ENCODE data around the gene MNAT1.

DNA sequence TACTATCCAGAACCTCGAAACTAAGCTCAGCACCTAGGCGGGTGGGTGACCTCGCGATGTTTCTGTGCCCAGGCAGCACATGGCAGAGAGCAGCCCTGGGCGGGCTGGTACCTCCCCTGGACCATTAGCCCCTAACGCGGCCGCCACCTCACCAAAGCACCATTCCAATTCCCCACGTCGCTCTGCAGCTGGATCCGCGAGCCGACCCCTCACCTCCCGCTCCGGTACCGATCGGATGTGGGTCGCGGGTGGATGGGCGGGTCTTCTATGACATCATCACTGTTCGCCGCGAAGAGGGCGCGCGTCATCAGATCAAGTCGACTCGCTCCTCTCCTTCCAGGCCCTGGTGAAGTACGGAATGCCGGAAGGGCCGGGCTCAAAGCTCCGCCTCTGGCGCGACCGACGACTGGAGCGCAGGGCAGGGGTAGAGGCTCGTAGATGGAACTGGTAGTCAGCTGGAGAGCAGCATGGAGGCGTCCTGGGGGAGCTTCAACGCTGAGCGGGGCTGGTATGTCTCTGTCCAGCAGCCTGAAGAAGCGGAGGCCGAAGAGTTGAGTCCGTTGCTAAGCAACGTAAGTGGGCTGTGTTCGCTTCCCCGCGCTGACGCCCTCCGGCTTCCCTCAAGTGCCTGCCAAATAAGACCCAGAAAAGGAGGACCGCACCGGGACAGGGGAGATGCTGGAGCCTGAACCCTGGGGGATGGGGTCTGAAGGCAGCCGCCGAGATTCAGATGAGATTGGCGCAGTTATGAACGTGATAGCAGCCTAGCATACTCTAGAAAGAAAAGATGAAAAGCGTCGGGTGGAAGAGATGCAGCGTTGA lies 246.5 kb downstream of the MNAT1 start, which contains the start of the genes SLC38A6 and TRMT5:
- TF ChIP-seq RAD21 (IDR thresholded peaks at IDR 0.05; ENCODE audit: low read depth) (peak; percentile 17; the same call in 1 of the 2 replicates), YY1 (IDR thresholded peaks at IDR 0.05; ENCODE audit: low read depth) (peak; percentile 69; the same call in 1 of the 2 replicates), TAF1 (IDR thresholded peaks at IDR 0.05; ENCODE audit: low read depth) (peak; percentile 79), EP300 (IDR thresholded peaks at IDR 0.05; ENCODE audit: borderline replicate concordance) (0 out of 2 replicates have a peak, but pooled peaks have one; percentile 18), TEAD4 (IDR thresholded peaks at IDR 0.05) (0 out of 2 replicates have a peak, but pooled peaks have one; percentile 32), TCF12 (IDR thresholded peaks at IDR 0.05; ENCODE audit: low read depth) (peak; percentile 45; the same call in 1 of the 2 replicates), EGR1 (IDR thresholded peaks at IDR 0.05) (0 out of 2 replicates have a peak, but pooled peaks have one; percentile 14)
- TF ChIP-seq, protein P1, sequence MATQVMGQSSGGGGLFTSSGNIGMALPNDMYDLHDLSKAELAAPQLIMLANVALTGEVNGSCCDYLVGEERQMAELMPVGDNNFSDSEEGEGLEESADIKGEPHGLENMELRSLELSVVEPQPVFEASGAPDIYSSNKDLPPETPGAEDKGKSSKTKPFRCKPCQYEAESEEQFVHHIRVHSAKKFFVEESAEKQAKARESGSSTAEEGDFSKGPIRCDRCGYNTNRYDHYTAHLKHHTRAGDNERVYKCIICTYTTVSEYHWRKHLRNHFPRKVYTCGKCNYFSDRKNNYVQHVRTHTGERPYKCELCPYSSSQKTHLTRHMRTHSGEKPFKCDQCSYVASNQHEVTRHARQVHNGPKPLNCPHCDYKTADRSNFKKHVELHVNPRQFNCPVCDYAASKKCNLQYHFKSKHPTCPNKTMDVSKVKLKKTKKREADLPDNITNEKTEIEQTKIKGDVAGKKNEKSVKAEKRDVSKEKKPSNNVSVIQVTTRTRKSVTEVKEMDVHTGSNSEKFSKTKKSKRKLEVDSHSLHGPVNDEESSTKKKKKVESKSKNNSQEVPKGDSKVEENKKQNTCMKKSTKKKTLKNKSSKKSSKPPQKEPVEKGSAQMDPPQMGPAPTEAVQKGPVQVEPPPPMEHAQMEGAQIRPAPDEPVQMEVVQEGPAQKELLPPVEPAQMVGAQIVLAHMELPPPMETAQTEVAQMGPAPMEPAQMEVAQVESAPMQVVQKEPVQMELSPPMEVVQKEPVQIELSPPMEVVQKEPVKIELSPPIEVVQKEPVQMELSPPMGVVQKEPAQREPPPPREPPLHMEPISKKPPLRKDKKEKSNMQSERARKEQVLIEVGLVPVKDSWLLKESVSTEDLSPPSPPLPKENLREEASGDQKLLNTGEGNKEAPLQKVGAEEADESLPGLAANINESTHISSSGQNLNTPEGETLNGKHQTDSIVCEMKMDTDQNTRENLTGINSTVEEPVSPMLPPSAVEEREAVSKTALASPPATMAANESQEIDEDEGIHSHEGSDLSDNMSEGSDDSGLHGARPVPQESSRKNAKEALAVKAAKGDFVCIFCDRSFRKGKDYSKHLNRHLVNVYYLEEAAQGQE (IDR thresholded peaks at IDR 0.05; ENCODE audit: low read depth) = peak; percentile 65
- TF ChIP-seq, protein P2, sequence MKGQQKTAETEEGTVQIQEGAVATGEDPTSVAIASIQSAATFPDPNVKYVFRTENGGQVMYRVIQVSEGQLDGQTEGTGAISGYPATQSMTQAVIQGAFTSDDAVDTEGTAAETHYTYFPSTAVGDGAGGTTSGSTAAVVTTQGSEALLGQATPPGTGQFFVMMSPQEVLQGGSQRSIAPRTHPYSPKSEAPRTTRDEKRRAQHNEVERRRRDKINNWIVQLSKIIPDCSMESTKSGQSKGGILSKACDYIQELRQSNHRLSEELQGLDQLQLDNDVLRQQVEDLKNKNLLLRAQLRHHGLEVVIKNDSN (IDR thresholded peaks at IDR 0.05) = peak; percentile 4; the same call in 1 of the 2 replicates
